ENCODE data around the gene ST6GALNAC6.
"Not testable (repeated sequence)": the region's sequence is repeated elsewhere in the genome, so short reads cannot be mapped to it uniquely, and the experiment has no call there.

ST6GALNAC6 gene

DNA sequence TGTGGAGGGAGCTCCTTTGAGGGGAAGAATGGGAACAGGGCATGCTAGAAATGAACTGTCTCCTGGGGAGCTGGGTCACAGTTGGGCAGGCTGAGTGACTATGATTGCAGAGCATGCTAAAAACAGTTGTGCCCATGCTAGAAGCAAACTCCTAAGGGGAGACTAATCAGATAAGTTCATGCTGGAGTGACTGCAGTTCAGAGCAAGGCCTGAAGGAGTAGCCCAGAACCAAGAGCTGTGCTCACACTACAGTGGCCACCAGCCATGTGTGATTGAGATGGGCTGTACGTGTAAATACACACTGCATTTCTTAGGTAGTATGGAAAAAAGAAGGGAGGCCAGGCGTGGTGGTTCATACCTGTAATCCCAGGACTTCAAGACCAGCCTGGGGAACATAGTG lies 11.6 kb downstream of the ST6GALNAC6 start:
- DNase-seq: no peak

DNA sequence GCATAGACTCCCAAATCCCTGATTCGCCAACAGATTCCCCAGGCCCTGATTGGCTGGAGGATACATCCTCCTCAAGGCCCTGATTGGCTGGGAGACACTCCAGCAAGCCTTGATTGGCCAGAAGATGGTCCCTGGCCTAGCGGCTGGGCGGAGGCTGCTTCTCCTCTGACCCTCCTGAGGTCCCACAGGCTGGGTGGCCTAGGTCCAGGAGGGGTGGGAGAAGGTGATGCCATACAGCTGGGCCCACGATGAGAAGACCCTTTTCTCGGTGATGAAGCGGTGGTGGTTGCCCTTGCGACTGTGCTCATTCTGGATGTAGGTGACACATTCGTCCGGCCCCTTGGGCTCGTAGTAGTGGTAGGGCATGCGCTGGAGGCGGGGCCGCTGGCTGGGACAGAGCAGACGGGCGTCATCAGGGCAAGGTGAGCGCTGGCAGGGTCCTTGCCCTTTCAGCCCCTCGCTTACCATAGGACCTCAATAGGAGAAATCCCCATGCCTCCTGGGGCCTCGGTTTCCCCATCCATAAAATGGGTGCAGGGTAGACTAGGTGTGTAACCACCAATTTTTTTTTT lies 12.9 kb downstream of the ST6GALNAC6 start:
- no peak for DNase-seq

DNA sequence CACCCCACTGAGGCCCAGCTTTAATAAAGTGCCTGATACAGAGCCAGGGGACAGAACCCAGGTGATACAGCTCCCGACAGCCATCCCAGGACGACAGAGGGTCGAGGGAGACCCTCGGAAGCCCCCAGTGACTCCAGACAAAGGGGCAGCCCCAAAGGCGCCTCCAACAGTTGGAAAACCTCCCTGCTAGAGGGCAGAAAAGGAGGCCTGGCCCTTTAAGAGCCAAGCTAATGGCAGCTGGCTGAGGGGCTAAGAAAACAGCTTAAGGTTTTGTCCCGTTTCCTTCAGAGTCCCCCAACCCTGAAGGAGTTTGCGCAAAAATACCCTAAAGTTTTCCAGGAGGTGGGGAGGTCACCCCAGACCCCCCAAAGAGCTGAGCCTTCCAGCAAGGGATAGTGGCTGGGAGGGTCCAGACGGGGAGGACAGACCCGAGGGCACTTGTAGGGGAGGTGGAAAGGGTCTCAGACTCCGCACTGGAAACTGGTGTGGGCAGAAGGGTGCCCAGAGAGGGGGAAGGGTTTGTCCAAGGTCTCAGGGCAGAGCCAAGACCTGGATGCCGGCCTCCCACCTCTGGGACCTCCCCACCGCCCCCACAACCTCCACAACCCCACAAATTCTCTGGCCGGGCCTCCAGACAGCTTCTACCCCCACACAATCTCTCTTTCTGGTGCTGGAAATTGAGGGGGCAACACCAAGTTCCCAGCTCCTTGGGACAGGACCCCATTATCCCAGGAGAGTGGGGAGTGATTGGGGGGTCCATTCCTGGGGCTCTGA lies 13.7 kb downstream of the ST6GALNAC6 start:
- no peak for DNase-seq

DNA sequence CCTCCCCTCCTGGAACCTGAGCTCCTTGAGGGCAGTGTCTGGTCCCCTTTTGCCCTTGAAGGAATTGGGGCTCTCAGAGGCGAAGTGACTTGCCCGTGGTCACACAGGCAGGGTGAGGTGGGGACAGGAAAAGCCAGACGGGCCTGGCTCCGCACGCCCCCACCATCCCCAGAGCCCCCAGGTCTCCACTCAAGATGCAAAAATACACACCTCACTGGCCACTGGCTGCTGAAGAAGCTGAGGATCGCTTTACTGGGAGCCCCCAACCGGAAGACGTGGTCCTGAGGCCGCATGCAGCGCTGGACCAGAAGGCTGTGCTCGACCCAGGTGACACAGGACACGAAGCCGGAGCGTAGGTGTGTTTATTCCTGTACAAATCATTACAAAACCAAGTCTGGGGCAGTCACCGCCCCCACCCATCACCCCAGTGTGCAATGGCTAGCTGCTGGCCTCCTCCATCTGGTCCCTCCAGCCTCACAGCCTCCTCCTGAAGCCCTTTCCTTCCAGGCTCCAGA lies 14.4 kb downstream of the ST6GALNAC6 start:
- no peak for DNase-seq

DNA sequence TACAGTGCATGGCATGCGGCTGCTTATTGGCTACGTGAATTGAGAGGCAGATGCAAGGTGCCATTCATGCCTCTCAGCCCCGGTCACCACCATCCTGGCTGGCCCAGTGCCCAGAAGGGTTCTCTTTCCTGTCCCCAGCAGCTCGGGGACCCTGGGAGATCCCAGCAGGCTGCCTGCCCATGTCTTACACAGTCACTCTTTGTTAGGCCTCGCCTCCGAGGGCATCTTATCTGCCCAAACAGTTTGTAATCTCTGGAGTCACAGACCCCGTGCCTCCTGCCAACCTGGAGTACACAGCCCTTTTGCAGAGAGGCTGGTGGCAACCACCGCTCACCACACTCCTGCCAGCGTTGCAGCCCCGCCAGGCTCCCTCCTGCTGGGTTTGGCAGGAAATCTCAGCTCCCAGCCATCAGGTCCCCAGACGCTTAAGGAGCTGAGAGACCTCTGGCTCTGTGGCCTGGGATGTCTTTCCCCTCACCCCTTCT lies 14.9 kb downstream of the ST6GALNAC6 start:
- no peak for DNase-seq

DNA sequence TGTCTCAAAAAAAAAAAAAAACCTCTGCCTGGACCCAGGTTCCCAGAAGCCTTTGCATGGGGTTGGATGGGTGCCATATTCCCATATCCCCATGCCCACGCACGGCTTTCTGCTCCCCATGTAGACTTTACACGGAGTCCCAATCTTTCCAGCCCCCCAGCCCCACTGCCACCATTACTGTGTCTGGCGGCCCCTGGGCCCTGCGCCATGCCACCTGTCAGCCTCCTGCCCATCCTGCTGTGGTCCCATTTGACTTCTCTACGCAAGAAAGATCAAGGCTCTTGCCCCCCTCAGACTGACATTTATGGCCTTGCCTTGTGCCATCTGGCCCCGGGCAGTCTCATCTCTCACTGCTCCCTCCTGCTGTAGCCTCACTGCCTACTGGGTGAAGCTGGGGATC lies 15.4 kb downstream of the ST6GALNAC6 start:
- no peak for DNase-seq

DNA sequence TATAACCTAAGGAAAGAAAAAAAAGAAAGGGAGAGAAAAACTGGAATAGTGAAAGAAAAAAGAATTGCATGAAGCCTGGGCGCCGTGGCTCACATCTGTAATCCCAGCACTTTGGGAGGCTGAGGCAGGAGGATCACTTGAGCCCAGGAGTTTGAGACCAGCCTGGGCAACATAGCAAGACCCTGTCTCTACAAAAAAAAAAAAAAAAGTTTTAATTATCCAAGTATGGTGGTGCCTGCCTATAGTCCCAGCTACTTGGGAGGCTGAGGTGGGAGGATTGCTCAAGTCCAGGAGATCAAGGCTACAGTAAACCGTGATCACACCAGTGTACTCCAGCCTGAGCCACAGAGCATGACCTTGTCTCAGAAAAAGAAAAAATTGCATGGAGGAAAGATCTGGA lies 17.7 kb downstream of the ST6GALNAC6 start:
- DNase-seq: not testable (repeated sequence)

DNA sequence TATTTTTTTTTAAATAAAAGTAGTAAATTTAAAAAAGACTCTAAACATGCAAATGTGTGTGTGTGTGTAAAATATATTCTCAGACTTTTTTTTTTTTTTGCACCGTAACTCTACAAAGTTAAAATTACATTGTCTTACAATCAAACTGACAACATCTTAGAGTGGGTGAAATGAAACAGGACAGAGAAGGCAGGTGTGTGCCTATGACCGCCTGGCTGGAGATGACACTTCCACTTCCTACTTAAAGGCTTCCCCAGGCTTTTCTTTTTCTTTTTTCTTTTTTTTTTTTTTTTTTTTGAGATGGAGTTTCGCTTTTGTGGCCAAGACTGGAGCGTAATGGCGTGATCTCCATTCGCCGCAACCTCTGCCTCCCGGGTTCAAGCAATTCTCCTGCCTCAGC lies 19.3 kb downstream of the ST6GALNAC6 start:
- no peak for DNase-seq

DNA sequence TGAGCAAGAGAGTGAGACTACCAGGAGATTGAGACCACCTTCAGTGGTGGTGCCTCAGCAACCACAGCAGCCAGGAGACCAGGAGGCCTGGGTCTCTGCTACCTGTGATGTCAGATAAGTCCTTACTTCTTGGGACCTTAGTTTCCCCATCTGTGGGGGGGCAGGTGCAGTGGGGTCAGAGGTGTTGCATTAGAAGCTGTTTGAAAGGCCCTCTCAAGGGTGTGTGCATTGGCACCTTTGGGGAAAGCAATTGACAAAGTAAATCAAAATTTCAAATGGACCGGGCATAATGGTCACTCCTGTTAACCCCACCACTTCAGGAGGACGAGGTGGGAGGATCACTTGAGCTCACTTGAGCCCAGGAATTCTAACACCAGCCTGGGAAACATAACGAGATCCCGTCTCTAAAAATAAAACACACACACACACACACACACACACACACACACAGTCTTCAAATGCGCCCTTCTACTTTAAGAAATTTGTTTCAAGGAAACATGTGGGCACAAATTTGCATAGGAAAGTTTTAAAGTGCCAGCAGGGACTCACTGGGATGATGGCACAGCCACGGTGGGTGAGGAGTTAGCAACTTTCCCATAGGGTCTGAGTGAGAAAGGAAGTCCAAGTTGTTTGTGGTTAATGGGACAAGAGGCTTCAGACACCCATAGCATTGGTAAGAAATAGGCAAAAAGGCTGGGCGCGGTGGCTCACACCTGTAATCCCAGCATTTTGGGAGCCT lies 20.6 kb downstream of the ST6GALNAC6 start:
- no peak for DNase-seq

DNA sequence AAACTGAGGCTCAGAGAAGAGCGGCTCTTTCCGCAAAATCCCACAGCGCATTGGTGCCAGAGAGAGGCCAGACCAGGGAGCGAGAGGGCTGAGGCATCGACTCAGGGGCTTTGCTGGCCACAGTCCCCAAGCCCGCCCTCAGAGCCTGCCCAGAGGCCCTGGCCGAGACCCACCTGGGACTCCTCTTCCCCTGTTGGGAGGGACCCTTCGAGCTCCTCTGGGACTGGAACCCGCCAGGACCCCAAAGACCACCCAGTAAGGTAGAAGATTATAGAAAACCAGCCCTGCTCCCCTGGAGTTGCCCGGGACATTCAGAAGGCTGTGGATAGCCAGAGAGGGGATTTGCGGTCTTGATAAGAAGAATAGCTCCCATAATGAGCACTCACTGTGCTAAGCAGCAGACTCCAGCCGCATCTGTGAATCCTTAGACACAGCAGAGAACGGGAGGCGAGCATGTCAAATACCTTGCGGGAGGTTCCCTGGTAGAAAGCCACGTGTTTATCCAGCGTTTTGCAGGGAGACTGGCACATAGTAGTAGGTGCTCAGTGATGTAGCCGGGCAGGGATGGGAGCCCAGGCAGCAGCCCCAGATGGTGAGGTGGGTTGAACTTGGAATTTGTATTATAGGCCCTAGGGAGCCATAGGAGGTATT lies 21.3 kb downstream of the ST6GALNAC6 start:
- peak; percentile 25 for DNase-seq

DNA sequence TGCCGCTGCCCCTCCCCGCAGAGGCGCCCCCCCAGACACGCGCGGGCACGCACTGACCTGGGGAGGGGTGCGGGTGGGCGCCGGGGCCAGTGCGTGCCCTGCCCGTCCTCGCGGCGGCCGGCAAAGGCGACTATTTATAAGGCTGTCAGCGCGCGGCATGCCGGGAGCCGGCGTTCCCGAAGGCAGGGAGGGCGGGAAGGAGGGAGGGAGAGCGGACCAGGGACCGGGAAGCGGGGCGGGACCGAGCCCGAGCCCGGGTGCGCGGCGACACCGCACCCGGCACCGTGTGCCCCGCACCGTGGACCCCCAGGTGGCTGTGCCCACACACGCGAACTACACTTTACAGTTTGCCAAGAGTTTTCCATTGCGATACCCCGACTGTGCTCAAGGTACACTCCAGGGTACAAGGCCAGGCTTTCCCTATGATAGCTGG lies 21.8 kb downstream of the ST6GALNAC6 start, which contains the start of gene AK1:
AK1 (minus strand) TSS at position 110 of the 433 bp plus-strand sequence. CDS start 3,058 bp downstream, outside the sequence.
- peak; percentile 60 for DNase-seq

DNA sequence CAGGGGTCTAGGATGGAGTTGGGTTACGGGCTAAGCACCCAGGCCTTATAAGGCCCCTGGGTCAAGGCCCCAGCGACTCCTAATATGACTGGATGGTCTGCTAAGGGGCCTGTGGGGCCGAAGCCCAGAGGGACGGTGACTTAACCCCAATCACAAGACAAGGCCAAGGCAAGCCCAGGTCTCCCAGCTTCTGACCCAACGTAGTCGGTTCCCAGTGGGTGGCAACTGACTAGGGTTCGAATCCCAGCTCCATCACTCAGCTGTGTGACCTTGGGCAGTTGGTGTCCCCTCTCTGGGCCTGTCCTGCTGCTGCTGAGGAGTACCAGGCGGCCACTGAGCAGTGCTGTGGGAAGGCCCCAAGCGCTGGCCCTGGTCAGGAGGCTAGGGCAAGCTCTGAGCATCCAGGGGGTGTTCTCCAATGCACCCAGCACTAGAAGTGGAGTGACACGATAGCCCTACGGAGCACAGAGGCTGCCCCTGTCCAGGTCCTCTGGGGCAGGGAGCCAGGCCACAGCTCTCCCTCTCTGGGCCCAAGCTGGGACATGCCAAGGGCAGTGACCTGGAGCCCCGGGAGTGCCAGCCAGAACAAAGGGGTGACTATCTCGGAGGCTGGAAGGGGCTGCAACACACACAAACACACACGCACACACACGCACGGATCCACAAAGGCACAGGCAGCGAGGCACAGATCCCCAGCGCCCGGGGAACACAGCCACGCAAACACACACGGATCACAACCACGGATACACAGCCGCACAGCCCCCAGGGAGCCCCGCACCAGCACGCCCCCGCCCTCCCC lies 22.4 kb downstream of the ST6GALNAC6 start:
- no peak for DNase-seq

DNA sequence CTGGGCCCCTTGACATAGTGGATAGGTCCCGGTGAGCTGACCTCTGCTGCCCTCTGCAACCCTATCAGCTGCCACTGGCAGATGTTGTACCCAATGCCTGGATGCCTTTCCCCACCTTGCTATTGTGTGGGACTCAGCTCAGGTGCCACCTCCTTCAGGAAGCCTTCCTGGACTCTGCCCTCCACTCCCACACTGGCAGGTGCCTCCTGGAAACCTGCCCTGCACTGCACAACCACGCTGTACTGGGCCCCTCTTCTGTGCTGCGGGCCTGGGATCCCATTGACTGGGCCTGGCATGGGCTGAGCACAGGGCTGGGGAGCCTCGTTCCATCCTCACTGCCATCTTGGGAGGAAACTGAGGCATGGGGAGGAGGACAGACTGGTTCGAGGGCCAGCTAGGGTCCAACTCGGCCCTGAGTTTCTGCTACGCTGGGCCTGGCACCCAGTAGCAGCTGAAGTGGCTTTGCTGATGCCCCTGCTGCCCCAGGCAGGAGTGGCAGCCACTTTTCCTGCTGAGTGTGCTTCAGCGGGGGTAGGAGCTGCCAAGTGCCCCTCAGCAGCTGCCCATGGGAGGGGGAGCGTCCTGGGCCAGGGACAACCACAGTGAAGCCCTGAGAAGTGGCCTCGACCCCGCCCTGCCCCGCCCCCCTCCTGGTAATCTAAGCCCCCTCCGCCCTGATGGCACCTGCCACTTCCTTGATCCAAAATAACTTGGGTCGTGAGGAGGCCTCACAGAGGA lies 23.2 kb downstream of the ST6GALNAC6 start:
- DNase-seq: no peak

DNA sequence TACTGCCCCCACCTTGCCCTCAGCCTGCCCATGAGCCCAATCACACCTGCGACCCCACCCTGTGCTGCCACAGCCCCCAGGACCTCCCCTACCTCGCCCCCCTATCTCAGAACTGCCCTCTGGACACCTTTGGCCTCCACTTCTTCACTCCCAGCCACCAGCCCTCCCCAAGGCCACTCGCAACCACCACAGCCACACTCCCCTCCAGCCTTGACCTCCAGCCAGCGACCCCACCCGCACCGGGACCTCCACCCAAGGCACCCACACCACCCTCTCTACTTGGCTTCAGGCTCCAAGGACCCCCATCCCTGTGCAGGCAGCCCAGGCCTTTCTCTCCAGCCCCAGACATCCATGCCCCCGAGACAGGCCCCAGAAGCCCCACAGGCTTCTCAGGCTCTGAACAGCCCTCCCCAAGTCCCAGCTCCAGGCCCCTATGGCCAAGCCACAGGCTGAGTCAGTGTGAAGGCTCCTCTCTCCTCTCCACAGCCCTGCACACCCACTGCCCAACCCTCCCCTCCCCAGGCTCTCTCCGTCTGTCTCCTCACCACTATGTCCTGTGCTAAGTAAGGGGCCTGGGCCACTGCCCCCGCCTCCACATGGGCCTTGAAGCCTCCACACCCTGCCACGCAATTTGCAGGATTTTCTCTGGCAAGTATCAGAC lies 24.0 kb downstream of the ST6GALNAC6 start:
- no peak for DNase-seq

DNA sequence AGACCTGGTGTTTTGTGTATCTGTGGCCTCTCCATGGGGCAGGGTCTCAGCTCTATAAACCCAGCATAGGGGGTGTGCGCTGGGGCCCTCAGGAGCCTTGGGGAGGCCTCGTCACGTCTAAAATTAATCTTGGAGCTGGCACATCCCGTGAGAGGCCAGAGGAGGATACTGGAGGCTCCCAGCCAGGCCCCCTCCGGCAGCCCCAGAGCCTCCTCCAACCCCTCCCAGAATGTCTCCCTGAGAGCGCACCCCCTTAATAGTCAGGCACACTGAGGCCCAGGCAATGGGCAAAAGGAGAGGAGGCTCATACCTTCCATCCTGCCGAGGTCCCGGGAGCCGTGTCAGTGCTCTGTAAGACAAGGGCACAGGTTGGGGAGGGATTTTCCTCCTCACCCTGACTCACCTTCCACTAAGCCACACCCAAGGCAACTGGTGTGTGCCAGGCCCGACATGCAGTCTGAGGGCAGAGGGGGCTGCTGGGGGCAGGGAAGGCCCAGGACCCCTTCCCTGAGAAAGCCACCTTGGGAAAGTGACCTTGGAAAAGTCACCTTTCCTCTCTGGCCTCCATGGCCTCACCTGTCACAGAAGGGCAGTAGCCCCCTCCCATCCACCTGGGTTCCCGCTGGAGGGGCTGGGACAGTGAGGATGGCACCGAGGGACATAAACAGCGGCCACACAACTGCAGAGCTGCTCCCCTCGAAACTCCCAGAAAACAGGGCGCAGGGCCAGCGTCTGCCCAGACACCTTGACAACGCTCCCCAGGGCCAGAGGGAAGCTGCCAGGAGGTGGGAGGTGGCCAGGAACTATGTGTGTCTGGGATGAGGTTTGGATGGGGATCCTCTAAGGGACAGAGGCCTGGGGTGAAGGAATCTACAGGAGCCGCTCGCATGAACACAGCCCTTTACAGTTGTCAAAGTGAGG lies 24.8 kb downstream of the ST6GALNAC6 start:
- DNase-seq: no peak

DNA sequence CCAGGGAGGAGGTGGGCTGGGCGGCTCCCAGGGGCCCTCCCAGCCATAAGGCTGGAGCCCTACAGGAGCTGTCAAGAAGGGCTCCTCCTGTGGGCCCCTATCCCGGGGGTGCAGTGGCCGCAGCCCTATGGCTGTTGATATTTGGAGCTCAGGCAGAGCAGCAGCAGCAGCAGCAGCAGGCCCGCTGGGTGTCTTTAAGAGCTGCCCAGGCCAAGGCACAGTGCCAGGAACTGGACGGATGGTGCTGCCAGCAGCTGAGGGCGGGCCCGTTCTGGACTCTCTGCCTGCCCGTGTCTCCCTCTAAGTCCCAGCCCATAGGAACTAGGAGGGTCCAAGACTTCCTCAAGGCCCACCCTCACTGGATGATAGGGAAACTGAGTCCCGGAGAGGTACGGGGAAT lies 25.5 kb downstream of the ST6GALNAC6 start:
- DNase-seq: no peak

DNA sequence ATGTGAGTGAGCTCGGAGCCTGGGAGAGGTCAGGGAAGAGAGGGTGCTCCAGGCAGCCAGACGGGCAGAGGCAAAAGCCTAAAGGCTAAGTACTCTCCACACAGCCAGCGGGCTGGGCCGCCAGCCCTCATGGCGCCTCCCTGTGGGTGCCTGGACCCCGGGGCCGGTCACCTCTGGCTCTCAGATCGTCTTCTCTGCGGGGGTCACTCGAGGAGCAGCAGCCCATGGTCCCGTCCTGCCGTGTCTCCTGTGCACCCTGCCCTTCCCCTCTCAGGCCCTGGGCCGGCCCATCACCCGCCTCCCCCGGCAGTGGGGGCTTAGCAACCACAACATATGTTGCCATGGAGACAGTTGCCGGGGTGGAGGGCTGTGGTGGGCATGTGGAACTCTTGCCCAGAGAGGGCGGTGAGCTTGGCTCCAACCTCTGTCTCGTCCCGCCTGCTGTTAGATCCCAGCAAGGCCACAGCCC lies 26.1 kb downstream of the ST6GALNAC6 start:
- no peak for DNase-seq

DNA sequence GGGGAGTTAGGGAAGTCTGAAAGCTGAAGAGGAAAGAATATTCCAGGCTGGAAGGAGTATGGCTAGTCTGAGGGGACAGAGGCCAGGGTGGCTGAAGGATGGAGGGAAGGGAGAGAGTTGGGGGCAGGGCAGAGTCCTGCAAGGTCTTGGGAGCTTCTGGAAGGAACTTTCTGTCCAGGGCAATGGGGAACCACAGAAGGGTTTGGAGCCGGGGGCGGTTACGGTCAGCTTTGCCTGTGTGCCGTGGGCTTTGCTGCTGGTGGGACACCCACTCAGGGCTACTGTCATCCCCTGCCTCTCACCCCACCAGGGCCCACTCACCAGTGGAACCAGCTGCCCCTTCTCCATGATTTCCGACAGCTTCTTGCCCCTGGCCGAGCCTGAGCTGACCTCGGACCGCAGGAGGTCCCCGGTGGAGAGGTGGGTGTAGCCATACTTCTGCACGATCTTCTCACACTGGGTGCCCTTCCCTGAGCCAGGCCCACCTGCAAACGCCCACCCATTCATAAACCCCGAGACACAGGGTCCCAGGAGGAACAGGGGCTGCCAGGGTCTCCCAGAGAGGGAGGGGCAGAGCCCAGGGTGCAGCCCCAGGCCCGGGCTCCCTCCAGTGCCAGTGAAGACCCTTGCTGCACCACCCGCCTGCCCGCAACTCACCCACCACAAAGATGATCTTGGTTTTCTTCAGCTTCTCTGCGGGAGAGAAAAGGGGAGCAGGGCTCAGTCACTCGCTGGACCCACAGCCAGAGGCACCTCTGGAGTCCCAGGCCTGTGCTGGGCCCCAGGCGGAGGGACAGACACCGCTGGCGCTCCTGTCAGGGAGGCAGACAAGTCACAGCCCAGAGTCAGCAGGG lies 26.8 kb downstream of the ST6GALNAC6 start:
- no peak for DNase-seq

DNA sequence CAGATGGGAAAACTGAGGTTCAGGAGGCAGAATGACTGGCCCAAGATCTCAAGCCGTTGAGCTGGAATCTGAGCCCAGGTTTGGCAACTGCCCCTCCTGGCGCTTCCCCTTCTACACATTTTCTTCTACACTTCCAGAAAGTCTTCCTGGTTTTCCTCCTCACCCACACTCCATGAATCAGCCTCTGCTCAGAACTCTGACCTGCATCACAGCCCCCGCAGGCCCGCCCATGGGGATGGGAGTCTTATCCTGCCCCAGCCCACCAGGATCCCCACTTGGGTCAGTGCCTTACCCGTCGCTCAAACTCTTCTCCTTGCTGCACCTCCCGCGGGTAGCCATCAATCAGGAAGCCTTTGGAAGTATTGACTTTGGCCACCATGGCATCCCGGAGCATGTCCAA lies 27.9 kb downstream of the ST6GALNAC6 start:
- DNase-seq: no peak
